COR-L47 (cell line): ENCODE results near the gene UNC119.

ENCODE experiments used
- DNase-seq: peaks from one replicate; lab custom pipeline; 2025; lab: John Stamatoyannopoulos, UW

Gene UNC119

DNA sequence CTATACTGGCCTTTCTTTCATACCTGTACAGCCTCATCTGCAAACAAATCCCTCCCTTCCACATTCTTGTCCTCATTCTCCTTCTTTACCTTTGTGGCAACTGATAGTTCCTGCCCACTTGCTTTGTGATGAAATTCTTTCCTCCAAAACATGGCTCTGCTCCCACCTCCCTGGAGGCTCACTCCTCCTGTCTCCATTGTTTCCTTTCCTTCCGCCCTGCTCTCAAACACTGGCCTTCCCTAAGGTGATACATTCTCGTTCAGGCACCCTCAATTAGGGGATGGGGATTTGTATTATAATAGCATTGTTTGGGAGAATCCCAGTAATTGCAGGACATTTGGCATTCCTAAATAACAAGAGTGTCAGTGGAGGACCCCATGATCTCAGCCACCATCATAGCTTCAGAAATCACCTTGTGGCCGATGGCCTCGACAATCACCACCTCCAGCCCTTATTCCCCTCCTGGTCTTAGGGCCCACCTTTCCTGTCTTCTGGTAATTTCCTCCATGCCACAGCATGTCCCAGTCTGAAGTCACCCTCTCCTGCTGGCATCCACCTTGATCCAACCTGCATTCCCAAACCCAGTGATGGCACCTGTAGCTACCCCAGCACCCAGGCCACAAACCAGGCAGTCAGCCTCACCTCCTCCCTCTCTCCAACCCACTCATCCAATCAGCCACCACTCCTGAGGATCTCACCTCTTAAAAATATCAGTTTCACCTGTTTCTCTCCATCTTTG lies 7.9 kb downstream of the UNC119 start:
- no peak for DNase-seq

DNA sequence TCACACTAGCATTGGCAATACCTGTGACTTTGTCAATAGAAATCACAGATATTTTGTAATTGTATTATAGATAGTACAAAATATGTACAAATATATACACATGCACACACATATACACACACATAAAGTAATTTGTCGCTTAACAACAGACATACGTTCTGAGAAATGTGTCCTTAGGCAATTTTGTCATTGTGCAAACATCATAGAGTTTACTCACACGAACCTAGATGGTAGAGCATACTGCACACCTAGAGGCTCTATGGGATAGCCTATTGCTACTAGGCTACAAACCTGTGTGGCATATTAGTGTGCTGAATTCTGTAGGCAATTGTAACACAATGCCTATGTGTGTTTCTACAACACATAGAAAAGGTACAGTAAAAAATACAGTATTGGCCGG lies 11.0 kb downstream of the UNC119 start:
- no peak for DNase-seq

DNA sequence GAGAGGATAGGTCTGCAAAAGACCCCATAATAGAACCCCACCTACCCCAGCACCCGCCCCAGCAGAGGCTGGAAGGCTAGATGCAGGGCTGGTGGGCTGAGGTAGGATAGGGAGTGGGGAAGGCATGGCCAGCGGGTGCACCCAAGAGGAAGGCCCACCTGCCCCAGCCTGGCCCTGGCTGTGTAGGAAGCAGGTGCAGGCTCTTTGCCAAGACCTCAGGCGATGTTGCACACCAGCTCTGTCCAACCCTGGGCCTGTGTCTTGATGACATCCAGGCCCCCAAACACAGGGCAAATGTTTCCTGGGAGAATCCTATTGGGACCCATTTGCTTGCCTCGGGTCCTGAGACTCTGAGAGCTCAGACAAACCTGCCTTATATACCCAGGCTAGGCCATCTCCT lies 12.2 kb downstream of the UNC119 start:
- no peak for DNase-seq

DNA sequence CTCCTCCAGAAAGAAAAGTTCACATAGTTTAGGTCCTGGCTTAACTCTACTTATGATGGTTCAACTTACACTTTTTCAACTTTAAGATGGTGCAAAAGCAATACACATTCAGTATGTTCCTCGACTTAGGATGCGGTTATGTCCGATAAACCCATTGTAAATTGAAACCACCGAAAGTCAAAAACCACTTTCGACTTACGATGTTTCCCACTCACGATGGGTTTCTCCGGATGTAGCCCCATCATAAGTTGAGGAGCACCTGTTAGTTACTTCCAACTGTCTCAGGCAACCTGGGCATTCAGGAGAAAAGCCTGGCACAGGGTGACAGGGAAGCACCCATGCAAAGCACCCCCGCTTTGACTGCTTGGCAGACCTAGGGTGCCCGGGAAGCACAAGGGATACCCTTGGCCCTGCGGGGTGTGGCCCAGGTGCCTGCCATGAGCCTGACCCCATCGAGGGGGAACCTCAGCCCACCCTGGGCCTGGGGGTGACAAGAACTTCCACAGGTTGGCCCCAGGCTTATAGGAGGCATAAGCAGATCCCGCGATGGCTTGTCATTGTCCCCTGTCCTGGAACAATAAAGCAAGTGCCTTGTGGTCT lies 14.0 kb downstream of the UNC119 start:
- DNase-seq, result no peak

DNA sequence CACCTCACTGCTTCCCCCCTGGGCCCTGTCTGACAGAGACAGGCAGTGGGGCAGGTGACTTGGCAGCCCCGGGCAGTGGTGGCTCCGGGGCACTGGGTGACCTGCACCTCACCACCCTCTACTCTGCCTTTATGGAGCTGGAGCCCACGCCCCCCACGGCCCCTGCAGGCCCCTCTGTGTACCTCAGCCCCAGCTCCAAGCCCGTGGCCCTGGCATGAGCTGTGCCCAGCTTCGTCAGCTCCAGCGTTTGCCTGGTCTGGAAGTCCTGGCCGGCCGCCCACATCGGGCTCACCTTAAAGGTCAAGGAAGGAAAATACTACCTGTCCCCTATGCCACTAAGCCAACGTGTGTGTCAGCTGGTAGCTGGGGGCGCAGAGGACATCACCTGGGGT lies 15.2 kb downstream of the UNC119 start:
- no peak for DNase-seq

DNA sequence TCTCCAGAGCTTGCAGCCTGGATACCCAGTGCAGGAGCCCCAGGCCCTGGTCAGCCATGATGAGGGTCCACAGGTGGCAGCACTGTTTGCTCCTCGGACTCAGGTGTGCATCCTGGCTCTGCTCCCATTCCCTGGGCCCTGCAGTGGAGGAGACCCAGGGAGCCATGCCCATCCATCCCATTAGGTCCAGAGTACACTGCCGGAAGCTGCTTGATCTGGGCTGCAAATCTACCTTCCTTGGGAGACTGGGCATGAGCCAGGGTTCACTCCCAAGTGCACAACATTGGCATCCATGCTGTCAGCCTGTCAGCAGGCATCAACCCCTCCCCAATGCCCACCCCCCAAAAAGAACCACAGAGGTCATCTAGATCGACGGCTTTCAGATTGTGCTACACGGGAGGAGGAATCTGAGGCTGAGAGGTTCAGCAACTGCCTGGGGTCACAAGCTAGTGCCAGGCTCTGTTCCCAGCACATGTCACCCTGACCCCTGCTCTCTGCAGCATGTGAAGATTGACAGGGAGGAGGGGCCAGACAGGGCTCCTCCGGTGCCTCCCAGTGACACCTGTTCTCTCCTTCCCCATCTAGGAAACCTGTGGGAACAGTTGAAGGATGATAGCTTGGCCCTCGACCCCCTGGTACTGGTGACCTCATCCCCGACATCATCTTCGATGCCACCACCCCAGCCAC lies 15.7 kb downstream of the UNC119 start:
- no peak for DNase-seq

DNA sequence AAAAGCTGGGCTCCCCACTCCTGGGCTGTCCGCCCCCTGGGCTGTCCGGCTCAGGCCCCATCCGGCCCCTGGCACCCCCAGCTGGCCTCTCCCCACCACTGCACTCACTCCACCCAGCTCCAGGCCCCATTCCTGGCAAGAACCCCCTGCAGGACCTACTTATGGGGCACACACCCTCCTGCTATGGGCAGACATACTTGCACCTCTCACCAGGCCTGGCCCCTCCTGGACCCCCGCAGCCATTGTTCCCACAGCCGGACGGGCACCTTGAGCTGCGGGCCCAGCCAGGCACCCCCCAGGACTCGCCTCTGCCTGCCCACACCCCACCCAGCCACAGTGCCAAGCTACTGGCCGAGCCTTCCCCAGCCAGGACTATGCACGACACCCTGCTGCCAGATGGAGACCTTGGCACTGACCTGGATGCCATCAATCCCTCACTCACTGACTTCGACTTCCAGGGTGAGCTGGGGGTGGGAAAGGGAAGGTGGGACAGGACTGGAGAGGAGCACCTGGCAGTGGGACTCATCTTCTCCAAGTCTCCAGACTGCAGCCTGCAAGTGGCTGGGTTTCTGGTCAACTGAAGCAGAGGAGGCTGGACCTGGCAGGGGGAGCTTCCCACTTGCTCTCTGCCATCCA lies 17.6 kb downstream of the UNC119 start:
- no peak for DNase-seq

DNA sequence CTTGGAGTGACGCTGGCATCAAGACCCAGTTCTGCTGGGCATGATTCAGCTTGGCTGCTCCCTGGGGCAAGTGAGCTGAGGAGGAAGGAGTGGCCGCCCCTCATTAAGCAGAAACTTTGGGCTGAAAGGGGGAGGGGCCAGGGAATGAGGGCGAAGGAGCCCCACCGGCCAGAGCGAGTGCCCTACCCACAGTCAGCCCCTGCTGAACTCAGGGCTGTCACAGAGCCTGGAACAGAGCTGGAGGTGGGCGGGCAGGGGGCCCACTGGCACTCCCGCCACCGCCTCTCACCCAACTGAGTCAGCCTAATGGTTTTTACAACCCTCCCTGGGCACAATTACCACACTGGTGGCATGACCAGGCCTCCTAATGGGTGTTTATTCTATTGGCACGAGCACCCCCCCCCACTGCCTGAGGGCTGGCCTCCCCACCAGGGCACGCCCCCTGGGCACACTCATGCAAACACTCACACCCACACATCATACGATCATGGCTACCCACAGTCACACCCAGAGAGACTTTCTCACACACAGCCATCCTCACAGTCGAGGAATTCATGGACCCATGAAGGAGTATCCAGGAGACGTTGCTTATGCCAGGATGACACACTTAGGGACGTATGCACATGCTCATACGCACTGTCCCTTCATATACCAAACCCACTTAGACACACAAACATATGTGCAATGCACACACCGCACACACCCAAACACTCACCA lies 19.2 kb downstream of the UNC119 start:
- no peak for DNase-seq

DNA sequence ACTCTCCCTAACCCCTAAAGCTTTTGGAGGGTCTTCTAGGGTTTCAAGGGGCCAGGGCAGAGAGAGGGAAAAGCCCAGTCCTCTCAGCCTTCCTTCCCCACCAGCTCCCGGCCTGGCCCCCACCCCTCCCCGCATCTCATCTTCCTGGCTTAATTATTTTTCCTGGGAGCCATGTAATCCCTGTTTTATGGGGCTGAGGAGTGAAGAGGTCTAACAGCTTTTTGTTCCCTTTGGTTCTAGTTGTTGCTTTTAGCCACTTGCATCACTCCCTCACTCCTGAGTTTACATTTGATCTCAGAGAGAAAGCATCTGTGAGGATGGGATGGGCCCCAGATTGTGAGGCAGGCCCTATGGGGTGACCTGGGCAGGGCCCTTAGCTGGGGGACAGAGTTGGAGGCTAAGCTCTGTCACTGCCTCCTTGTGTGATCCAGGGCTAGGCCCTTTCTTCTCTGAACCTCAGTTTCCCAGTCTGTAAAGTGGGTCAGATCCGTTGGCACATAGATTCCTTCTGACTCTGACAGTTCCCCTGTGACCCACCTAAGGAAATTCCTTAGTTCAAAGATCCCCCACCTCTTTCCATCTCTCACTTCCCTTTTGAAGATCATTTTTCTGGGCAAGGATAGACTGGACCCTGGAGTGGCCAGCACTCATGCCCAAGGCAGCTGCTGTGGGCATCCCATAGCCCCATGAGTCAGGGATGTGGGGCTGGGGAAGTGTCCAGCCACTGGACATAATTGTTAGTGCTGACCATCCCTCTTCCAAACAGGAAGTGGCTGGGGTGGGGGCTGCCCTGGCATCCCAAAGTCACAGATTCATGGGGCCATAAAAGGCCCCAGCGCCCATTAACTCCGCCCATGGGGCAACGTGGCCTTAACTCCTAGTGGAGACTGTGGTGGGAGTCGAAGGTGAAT lies 20.1 kb downstream of the UNC119 start:
- DNase-seq, result no peak

DNA sequence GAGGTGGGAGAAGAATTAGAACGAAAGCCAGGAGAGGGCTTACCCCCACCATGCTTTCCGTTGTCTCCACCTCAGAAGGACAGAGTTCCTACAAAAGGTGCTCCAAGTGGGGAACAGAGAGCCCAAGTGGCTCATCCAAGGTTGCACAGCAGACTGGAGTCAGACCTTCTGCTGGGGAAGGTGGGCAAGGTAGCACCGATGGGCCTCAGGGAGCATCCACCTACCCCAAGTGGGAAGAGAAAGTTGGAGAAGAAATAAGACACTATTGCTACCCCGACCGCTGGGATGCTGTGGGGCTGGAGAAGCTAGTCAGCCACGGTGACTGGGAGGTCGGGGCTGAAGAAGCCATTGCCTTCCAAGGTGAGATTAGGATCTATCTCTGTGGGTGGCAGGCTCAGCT lies 21.5 kb downstream of the UNC119 start:
- no peak for DNase-seq

DNA sequence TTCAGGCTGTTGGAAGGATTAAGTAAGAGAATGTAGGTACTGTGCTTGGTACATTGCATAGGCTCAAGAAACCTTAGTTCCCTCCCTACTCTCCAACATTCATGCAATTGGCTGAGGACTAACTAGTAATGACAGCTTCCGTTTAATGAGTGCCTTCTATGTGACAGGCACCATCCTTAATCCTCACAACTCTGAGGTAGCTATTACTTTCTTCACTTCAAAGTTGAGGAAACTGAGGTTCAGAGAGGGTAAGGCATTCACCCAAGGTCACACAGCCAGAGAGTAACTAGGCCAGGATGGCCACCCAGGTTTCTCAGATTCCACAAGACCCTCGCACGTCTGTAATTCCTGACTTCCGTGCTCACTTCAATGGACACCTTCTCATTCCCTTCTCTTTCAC lies 22.2 kb downstream of the UNC119 start:
- DNase-seq, result no peak

DNA sequence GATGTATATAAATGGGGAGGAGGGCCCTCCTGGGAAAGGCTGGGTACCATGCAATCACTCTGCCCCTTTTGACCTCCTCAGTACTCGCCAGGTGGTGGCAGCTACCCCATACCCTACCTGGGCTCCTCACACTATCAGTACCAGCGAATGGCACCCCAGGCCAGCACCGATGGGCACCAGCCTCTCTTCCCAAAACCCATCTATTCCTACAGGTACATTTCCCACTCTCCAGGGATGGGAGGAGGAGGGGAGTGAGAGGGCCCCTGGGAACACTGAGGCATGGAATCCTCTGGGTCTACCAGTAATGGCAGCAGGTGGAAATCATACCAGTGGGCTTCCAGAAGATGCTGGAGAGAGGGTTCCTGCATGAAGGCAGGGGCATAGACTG lies 23.4 kb downstream of the UNC119 start:
- DNase-seq, result no peak

DNA sequence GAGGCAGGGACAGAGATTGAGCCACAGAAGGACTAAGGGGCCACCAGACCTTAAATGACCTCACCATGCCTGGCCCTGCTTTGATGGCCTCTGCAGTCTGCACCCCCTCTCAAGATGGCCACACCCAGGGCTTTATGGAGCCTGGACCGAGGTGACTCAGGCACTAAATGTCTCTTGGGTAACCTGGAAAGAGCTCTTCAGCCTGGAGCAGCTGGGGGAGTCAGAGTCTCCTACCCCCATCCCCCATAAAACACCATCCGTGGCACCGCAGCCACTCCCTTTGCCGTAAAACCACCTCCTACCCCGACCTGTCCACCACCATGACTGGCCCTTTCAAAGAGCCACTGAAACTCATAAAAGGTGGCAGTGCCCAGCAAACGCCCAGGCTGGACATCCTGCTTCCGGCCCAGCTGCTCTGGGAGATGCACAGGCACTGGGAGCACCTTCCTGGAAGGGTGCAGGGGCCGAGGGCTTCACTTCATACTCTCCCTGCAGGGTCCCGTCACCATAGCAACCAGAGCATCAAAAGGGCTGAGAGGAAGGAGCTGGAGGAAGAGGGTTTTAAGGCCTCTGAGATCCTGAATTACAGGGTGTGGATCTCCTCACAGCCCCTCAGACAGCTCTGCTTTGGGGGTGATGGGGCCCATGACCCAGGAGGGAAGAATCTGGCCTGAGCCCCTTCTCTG lies 24.0 kb downstream of the UNC119 start:
- no peak for DNase-seq

DNA sequence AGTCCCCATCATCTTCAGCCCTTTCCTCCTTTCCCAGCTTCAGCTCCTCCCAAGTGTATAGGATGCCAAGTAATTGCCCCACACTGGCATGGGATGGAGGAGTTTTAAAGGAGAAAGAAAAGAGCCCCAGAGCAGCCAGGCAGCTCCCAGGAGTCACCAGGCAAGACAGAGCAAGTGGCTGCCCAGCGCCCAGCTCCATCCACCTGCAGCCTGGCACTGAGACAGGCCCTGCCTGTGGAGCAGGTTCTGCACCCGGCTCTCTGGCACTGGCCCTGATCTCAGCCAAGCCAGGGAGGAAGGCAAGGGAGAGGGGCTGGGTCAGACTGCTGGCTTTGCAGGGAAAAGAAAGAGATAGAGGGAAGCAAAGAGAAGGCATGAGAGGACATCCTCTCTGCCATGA lies 24.6 kb downstream of the UNC119 start:
- no peak for DNase-seq

DNA sequence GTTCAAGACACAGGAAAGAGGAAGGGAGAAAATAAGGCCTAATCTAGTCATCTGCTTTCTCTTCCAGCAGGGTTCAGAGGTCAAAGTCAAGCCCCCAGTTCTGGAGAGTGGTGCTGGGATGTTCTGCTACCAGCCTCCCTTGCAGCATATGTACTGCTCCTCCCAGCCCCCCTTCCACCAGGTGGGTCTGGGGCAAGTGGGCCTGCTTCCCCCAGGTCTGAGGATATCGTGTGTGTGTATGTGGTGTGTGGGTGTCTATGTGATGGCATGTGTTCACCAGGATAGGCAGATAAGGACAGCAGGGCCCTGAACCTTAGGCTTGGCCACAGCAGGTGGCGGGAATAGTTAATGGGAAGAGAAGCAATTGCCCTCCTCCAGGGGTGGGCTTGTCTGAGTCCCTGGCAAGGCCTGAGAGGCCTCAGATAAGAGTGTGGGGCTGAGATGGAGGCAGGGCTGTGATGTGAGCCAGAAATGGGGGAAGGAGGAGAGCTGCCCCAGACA lies 25.2 kb downstream of the UNC119 start:
- DNase-seq, result no peak

DNA sequence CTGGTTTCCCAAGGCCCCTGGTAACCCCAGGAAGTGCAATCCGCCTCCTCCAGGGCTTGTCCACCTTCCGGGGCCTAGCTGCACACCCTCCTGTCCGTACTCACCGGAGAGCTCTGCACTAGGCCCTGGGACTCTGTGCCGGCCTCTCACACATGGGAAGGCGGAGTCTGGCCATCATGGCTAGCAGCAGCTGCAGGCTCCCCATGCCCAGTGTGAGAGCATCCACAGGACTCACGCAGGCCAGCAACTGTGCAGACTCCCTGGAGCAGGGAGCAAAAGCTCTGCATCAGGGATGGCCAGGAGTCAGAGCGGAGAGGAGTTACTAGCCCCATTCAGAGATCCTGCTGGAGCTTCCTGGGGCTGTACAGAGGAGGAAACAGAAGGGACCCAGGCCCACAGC lies 26.0 kb downstream of the UNC119 start:
- DNase-seq, result no peak

DNA sequence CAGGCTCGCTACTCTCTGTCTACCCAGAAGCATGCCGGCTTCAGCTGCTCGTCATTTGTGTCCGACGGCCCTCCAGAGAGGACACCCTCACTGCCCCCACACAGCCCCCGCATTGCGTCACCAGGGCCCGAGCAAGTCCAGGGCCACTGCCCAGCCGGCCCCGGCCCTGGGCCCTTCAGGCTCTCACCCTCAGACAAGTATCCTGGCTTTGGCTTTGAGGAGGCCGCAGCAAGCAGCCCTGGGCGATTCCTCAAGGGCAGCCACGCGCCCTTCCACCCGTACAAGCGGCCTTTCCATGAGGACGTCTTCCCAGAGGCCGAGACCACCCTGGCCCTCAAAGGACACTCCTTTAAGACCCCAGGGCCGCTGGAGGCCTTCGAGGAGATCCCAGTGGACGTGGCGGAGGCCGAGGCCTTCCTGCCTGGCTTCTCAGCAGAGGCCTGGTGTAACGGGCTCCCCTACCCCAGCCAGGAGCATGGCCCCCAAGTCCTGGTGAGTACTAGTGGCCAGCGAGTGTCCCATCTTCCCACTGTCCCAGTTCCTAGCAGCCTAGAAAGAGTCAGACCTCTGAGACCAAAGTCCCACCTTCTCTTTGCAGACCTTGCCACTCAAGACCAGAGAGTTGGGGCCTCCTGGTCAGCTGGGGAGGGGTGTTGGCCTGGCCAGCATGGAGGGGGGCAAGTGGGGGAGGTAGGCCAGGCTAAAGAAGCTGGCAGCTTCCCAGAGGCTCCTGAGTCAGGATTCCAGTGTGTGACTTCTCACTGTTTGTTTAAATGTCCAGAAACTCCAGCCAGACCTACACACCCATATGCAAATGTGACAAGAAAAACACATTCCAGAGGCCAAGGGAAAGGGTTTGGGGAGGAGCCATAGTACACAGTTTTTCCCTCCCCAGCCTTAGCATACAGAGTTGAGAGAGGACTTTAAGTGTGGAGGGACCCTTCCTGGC lies 27.7 kb downstream of the UNC119 start:
- no peak for DNase-seq

DNA sequence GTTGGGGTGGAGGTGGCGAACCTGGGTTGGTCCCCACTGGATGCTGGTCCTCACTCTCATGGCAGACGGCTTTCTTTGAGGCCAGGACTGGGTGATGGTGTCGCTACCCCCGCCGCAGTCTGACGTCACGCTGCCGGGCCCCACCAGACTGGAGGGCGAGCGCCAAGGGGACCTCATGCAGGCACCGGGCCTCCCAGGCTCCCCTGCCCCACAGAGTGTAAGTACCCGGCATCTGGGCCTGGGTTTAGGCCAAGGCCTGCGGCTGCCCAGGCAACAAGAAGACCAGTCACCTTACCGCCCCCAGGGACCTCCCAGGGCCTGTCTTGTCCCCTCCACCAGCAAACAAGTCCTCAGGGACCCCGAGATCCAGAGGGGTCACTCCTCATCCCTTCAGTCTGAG lies 28.5 kb downstream of the UNC119 start:
- no peak for DNase-seq

DNA sequence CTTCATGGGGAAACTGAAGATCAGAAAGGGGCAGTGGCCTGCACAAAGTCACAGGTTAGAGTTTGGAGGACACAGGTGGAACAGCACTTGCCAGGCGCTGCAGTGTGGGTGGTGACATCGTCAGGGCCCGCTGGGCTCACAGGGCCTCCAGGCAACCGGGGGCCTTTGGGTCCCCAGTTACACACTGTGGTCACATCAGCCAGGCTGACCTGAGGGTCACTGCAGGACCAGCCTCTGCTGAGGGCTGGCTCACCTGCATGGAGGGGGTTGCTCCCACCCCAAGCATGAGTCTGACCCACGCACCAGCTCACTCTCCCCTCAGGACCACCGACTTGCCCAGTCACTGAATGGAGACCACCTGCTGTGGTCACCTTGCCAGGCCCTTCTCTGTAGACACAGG lies 29.2 kb downstream of the UNC119 start:
- DNase-seq, result no peak
